ENCODE results near the gene L3MBTL4. TPM values are rescaled to one million over a fixed set of nuclear protein-coding genes. Genes with fewer than 3 reads are reported as not detected.

L3MBTL4 gene
- total RNA-seq, 6 experiments from 2014 or later: 8.2 to 16.0 (median 11.3) TPM

- 81% methylated on average over 6 of the region's 6 CpGs for WGBS (ENCODE audit: insufficient coverage, low coverage, low lambda C conversion rate, missing lambda C conversion rate)
- Histone ChIP-seq H3K27ac (no peak overlapping the region), H3K4me1 (peaks cover 0 to 8% (median 3%) of the 10 kb centered on the region in 4 donors), H3K27me3 (no peaks in the 10 kb centered on the region), H3K4me3 (no peak overlapping the region), H3K9me3 (no peaks in the 10 kb centered on the region), H3K36me3 (no peaks in the 10 kb centered on the region)
- TF ChIP-seq CTCF (IDR thresholded peaks at IDR 0.05) (no peak), POLR2A (IDR thresholded peaks at IDR 0.05) (no peak)
- ATAC-seq: no peak
- intact Hi-C loops (cut with DNase I): no loop called here
- DNase-seq: no peak
Observed at GRCh38 chr18:6156446-6156845, 258.3 kb downstream of the L3MBTL4 start.

GRCh38 chr18:6155707-6156106 is 259.0 kb downstream of the L3MBTL4 start:
- no peak overlapping the region for H3K4me3 ChIP-seq

GRCh38 chr18:6150430-6150829 is 264.3 kb downstream of the L3MBTL4 start:
- no peaks in the 10 kb centered on the region for H3K27me3 ChIP-seq
- WGBS (ENCODE audit: insufficient coverage, low coverage, low lambda C conversion rate, missing lambda C conversion rate): 72% methylated on average over 3 of the region's 3 CpGs
- TF ChIP-seq POLR2A (IDR thresholded peaks at IDR 0.05) (no peak), CTCF (IDR thresholded peaks at IDR 0.05) (no peak)
- no peaks in the 10 kb centered on the region for H3K36me3 ChIP-seq
- DNase-seq: no peak
- ATAC-seq: no peak
- H3K27ac ChIP-seq: no peak overlapping the region
- intact Hi-C loops (cut with DNase I): no loop called here
- no peaks in the 10 kb centered on the region for H3K4me1 ChIP-seq
- no peaks in the 10 kb centered on the region for H3K9me3 ChIP-seq
- no peak overlapping the region for H3K4me3 ChIP-seq

More at GRCh38 chr18:6155707-6156106, 259.0 kb downstream of the L3MBTL4 start:
- DNase-seq (no peak), ATAC-seq (no peak)
- intact Hi-C loops (cut with DNase I): no loop called here
- H3K27me3 ChIP-seq: no peaks in the 10 kb centered on the region
- 97% methylated on average over 2 of the region's 2 CpGs for WGBS (ENCODE audit: insufficient coverage, low coverage, low lambda C conversion rate, missing lambda C conversion rate)
- TF ChIP-seq POLR2A (IDR thresholded peaks at IDR 0.05) (no peak), CTCF (IDR thresholded peaks at IDR 0.05) (no peak)
- H3K4me1 ChIP-seq: peaks cover 0 to 8% (median 3%) of the 10 kb centered on the region in 4 donors
- no peaks in the 10 kb centered on the region for H3K9me3 ChIP-seq
- no peak overlapping the region for H3K27ac ChIP-seq
- no peaks in the 10 kb centered on the region for H3K36me3 ChIP-seq

- no peaks in the 10 kb centered on the region for H3K9me3 ChIP-seq
- no peak for DNase-seq
- H3K4me1 ChIP-seq: no peaks in the 10 kb centered on the region
- WGBS (ENCODE audit: insufficient coverage, low coverage, low lambda C conversion rate, missing lambda C conversion rate): 100% methylated on average over 9 of the region's 16 CpGs
- intact Hi-C loops (cut with DNase I): no loop called here
- H3K27ac ChIP-seq: no peak overlapping the region
- no peak overlapping the region for H3K4me3 ChIP-seq
- H3K27me3 ChIP-seq: no peaks in the 10 kb centered on the region
- ATAC-seq: no peak
- TF ChIP-seq POLR2A (IDR thresholded peaks at IDR 0.05): no peak
- no peak for TF ChIP-seq CTCF (IDR thresholded peaks at IDR 0.05)
- H3K36me3 ChIP-seq: no peaks in the 10 kb centered on the region
Observed at GRCh38 chr18:6146307-6146661, 268.4 kb downstream of the L3MBTL4 start.
